PFSK-1 (cell line): ENCODE measurements around the gene ATG9A.

Source experiments
- FOXP2 ChIP-seq: optimal IDR thresholded peaks from 2 replicates; pipeline ENCODE3; 2011; ENCODE audit warnings: borderline replicate concordance, control low read depth, inconsistent platforms; ENCODE audit not compliant: insufficient read depth; ENCODE audit errors: extremely low read length, extremely low read depth
- POLR2AphosphoS5 ChIP-seq: IDR thresholded peaks from 2 replicates; pipeline ENCODE4 v1.6.1; 2012; ENCODE audit warnings: low read depth, mild to moderate bottlenecking, control low read depth, low read length, moderate library complexity
- SIN3A ChIP-seq: IDR thresholded peaks from 2 replicates; pipeline ENCODE4 v1.6.1; 2012; ENCODE audit warnings: mild to moderate bottlenecking, low read length, moderate library complexity, borderline replicate concordance; ENCODE audit not compliant: insufficient read depth
- TAF1 ChIP-seq: IDR thresholded peaks from 2 replicates; pipeline ENCODE4 v1.6.1; 2012; ENCODE audit warnings: low read length, control low read depth, borderline replicate concordance; ENCODE audit not compliant: insufficient read depth
- TF ChIP-seq, protein P1 (sequence below), 2 experiments: IDR thresholded peaks; 2 replicates each; pipeline versions ENCODE4 v1.6.1 to v1.8.0; 2011 to 2012; ENCODE audit warnings: low read depth in 2 of 2, low read length in 2 of 2, control low read depth in 1 of 2, inconsistent platforms in 1 of 2, mild to moderate bottlenecking in 1 of 2, moderate library complexity in 1 of 2; ENCODE audit not compliant: insufficient read depth in 1 of 2

ATG9A gene

DNA sequence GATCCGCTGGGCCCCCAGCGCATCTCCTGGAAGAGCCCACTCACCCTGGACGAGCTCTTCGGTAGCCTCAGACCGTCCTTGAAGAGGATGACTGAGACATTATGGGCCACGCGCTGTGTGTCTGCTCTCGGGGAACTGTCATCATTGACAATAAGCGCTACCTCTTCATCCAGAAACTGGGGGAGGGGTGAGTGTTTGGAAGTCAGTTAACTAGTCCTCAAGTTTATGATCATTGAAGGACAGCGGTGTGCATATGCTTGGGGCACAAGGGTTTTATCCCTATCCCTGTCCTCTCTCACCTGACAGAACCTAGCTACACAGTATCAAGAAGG is 16.4 kb upstream of the ATG9A start:
- TF ChIP-seq, protein P1, sequence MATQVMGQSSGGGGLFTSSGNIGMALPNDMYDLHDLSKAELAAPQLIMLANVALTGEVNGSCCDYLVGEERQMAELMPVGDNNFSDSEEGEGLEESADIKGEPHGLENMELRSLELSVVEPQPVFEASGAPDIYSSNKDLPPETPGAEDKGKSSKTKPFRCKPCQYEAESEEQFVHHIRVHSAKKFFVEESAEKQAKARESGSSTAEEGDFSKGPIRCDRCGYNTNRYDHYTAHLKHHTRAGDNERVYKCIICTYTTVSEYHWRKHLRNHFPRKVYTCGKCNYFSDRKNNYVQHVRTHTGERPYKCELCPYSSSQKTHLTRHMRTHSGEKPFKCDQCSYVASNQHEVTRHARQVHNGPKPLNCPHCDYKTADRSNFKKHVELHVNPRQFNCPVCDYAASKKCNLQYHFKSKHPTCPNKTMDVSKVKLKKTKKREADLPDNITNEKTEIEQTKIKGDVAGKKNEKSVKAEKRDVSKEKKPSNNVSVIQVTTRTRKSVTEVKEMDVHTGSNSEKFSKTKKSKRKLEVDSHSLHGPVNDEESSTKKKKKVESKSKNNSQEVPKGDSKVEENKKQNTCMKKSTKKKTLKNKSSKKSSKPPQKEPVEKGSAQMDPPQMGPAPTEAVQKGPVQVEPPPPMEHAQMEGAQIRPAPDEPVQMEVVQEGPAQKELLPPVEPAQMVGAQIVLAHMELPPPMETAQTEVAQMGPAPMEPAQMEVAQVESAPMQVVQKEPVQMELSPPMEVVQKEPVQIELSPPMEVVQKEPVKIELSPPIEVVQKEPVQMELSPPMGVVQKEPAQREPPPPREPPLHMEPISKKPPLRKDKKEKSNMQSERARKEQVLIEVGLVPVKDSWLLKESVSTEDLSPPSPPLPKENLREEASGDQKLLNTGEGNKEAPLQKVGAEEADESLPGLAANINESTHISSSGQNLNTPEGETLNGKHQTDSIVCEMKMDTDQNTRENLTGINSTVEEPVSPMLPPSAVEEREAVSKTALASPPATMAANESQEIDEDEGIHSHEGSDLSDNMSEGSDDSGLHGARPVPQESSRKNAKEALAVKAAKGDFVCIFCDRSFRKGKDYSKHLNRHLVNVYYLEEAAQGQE (IDR thresholded peaks at IDR 0.05; ENCODE audit: insufficient read depth in 1 of 2, low read depth in 2 of 2, low read length in 2 of 2): no peak

DNA sequence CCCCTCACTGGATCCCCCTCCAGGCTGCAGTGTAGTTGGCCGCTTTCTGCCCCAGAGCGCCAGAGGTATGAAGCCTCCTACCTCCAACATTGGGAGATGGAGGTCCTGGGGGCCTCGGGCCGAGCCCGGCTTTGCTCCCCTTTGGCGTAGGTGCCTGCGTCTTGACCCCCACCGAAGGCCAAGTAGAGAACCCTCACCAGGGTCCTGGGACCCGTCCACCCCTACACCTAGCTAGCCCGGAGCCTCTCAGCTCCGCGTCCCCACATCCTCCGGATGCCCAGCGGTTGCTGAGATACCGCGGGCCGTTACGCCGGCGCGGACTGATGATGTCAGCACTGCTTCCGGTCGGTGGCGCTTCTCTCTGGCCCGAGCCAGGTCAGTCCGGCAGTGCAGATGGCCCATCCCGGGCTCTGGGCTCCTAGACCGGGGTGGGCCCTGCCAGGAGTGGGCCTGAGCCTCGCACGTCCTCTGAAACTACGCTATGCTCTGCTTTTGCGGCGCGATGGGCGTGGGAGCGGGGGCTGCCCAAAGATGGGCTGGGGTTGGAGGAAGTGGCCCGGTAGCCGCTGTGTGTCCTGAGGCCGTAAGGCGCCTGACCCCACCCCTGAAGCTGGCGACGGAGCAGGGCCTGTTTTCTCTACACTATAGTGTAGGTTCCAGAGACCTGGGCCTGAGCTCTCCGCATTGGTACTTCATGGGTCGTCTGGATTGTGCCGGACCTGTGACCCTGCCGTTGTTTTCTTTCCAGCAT is 15.9 kb upstream of the ATG9A start, which contains the start of the genes GLB1L and STK16:
GLB1L (minus strand) TSS at position 297 of the 751 bp plus-strand sequence. CDS start 1,871 bp downstream, outside the sequence.
STK16 (plus strand) TSS at position 332 of the 751 bp plus-strand sequence. CDS start 521 bp downstream, outside the sequence.
- peak; percentile 59; the same call in 1 of the 2 replicates for TF ChIP-seq TAF1
- peak; percentile 73 for TF ChIP-seq FOXP2
- TF ChIP-seq SIN3A: peak; percentile 60; the same call in 1 of the 2 replicates
- TF ChIP-seq POLR2AphosphoS5: peak; percentile 90
- TF ChIP-seq, protein P1 (IDR thresholded peaks at IDR 0.05; ENCODE audit: insufficient read depth in 1 of 2, low read depth in 2 of 2, low read length in 2 of 2): 0 out of 4 replicates have a peak, but pooled peaks of 1 of the 2 experiments have one; percentile 17

DNA sequence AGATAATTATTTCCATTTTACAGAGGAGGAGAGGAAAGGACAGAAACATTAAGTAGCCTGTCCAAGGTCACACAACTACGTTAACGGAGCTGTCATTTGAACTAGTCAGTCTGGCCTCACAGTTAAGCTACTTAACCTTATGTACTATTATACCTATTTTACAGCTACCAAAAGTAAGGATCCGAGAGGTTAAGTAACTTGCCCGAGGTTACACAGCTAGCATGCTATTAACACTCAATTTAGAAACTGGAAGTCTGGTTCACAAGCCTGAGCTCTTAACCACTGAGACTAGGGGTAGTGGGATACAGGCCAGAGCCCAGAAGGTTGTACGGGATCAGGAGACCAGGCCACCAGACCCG is 15.3 kb upstream of the ATG9A start:
- TF ChIP-seq TAF1 (no peak), SIN3A (no peak), POLR2AphosphoS5 (no peak), FOXP2 (no peak)
- TF ChIP-seq, protein P1 (IDR thresholded peaks at IDR 0.05; ENCODE audit: insufficient read depth in 1 of 2, low read depth in 2 of 2, low read length in 2 of 2): no peak

DNA sequence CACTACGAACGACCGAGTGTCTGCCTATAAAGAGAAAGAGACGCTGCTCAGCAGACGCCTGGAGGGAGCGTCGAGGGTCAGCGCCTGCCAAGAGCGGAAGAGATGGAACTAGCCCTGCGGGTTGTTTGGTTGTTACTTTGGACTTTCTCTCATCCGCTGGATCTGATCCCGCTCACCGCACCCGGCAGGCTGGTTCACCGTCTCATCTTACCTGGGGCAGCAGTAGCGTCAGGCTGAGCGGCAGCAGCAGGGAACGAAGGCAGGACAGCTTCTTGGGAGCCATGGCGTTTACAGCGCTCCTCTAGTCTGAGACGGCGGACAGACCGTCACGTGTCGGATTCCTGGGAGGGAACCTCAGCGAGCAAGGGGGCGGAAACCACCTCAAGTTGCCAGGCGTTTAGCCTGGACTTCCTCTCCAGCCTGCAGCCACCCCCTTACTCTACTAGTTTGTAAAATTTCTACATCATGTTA is 13.9 kb upstream of the ATG9A start:
- TF ChIP-seq SIN3A (no peak), TAF1 (no peak), POLR2AphosphoS5 (no peak), FOXP2 (no peak)
- TF ChIP-seq, protein P1 (IDR thresholded peaks at IDR 0.05; ENCODE audit: insufficient read depth in 1 of 2, low read depth in 2 of 2, low read length in 2 of 2): no peak

DNA sequence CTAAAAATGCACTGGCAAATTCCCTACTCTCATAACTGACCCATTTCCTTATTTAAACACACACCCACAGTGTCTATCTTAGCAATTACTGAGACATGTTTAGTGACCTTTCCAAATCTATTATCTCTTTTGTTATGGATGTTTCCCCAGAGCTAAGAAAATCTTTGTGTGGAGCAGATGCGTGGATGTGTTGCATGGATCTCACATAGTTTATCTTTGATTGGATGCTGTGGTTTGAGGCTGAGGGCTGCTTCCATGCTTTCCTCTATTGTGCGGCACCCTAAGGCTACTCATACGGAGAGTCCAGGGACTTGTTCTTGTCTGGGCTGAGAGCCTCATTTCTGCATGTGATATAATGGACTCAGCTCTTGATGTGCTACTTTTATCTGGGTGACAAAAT is 4.9 kb upstream of the ATG9A start:
- no peak for TF ChIP-seq FOXP2
- TF ChIP-seq SIN3A: no peak
- no peak for TF ChIP-seq TAF1
- TF ChIP-seq, protein P1 (IDR thresholded peaks at IDR 0.05; ENCODE audit: insufficient read depth in 1 of 2, low read depth in 2 of 2, low read length in 2 of 2): no peak
- TF ChIP-seq POLR2AphosphoS5: no peak
